H1 (cell line): ENCODE results near the gene SPR. TPM values are rescaled to one million over a fixed set of nuclear protein-coding genes. Genes with fewer than 3 reads are reported as not detected.

Experiments
- CTCF ChIA-PET: fragments of 300-600 bp; sonication (Branson Sonifier 250); formaldehyde crosslinking; loops from one replicate; lab custom pipeline; 2021; ENCODE audit not compliant: partially characterized antibody; lab: Charles Lee
- POLR2A ChIA-PET: fragments of 300-600 bp; sonication (Branson Sonifier 250); formaldehyde crosslinking; loops from one replicate; lab custom pipeline; 2021; ENCODE audit warnings: inconsistent platforms; ENCODE audit not compliant: partially characterized antibody; lab: Charles Lee
- DNase-seq, 2 experiments: peaks; one replicate each; pipeline versions ENCODE4 v3.0.0 to v3.0.0-alpha.2; 2010 to 2022; ENCODE audit warnings: low spot score in 2 of 2, low read depth in 1 of 2, mixed read lengths in 1 of 2
- FAIRE-seq: peaks from 2 replicates; lab custom pipeline; 2011; peaks lifted over from hg19 to GRCh38; lab: Jason Lieb, UNC
- H2AFZ ChIP-seq: 2 replicates; pipeline ENCODE4 v1.8.1; 2012; ENCODE audit warnings: low read length, inconsistent platforms
- H2AK5ac ChIP-seq: 2 replicates; pipeline ENCODE4 v1.6.1; 2013; ENCODE audit warnings: low read depth, low read length
- H2BK120ac ChIP-seq: replicated peaks from 2 replicates; pipeline ENCODE3; 2013; ENCODE audit warnings: low read depth, low read length, inconsistent platforms
- H2BK12ac ChIP-seq: 2 replicates; pipeline ENCODE4 v1.6.1; 2013; ENCODE audit warnings: low read depth, low read length
- H2BK15ac ChIP-seq: 2 replicates; pipeline ENCODE4 v1.6.1; 2013; ENCODE audit warnings: low read length
- H2BK20ac ChIP-seq: 2 replicates; pipeline ENCODE4 v1.6.1; 2013; ENCODE audit warnings: low read length
- H2BK5ac ChIP-seq: 2 replicates; pipeline ENCODE4 v1.6.1; 2013; ENCODE audit warnings: low read depth, low read length
- H3K14ac ChIP-seq: 2 replicates; pipeline ENCODE4 v1.6.1; 2013; ENCODE audit warnings: inconsistent platforms; ENCODE audit not compliant: insufficient read length
- H3K18ac ChIP-seq: 2 replicates; pipeline ENCODE4 v1.6.1; 2013; ENCODE audit warnings: low read length; ENCODE audit errors: extremely low read depth
- H3K23ac ChIP-seq: 2 replicates; pipeline ENCODE4 v1.6.1; 2013; ENCODE audit warnings: inconsistent platforms; ENCODE audit not compliant: insufficient read length
- H3K23me2 ChIP-seq: 2 replicates; pipeline ENCODE4 v1.6.1; 2013; ENCODE audit warnings: low read depth, low read length
- H3K27ac ChIP-seq: 2 replicates; pipeline ENCODE4 v1.6.1; 2011; ENCODE audit warnings: low read depth, low read length, inconsistent platforms
- H3K27me3 ChIP-seq, 4 experiments: replicated peaks in 1 of 4; 1 replicate in 1 of 4; 2 replicates in 3 of 4; pipeline versions ENCODE4 v1.6.1 to v1.8.1; 2011 to 2013; ENCODE audit warnings: low read length in 3 of 4, mild to moderate bottlenecking in 3 of 4, inconsistent platforms in 2 of 4, mixed read lengths in 2 of 4, moderate library complexity in 1 of 4; ENCODE audit not compliant: control insufficient read depth in 3 of 4, insufficient read depth in 3 of 4; ENCODE audit errors: extremely low read depth in 1 of 4
- H3K36me3 ChIP-seq, 4 experiments: 2 replicates each; pipeline versions ENCODE4 v1.6.1 to v1.8.1; 2011 to 2013; ENCODE audit warnings: mild to moderate bottlenecking in 4 of 4, low read length in 3 of 4, moderate library complexity in 2 of 4, control low read depth in 1 of 4, inconsistent platforms in 1 of 4; ENCODE audit not compliant: insufficient read depth in 4 of 4, control insufficient read depth in 2 of 4
- H3K4ac ChIP-seq: replicated peaks from 2 replicates; pipeline ENCODE3; 2013; ENCODE audit warnings: low read length, low read depth, mixed read lengths, inconsistent platforms; ENCODE audit not compliant: insufficient read length
- H3K4me1 ChIP-seq, 4 experiments: replicated peaks in 1 of 4; 1 replicate in 1 of 4; 2 replicates in 3 of 4; pipeline versions ENCODE4 v1.6.1 to v1.8.1; 2011 to 2013; ENCODE audit warnings: low read length in 3 of 4, inconsistent platforms in 2 of 4, mixed read lengths in 1 of 4; ENCODE audit not compliant: insufficient read depth in 4 of 4, control insufficient read depth in 3 of 4
- H3K4me2 ChIP-seq, 2 experiments: 2 replicates each; pipeline versions ENCODE4 v1.6.1 to v1.8.1; 2011 to 2013; ENCODE audit warnings: low read depth in 2 of 2, low read length in 2 of 2, control low read depth in 1 of 2, inconsistent platforms in 1 of 2, mild to moderate bottlenecking in 1 of 2; ENCODE audit not compliant: insufficient read depth in 1 of 2
- H3K4me3 ChIP-seq, 4 experiments: fragments of 200-600, 300-600 bp in 1 of 4; sonication (generic), shearing (Covaris generic), sonication (Bioruptor Twin) in 1 of 4; 2 replicates each; pipeline versions ENCODE4 v1.5.1 to v1.8.1; 2011 to 2016; ENCODE audit warnings: low read length in 4 of 4, low read depth in 3 of 4, control low read depth in 2 of 4, inconsistent platforms in 2 of 4, mild to moderate bottlenecking in 2 of 4, mixed read lengths in 1 of 4, moderate library complexity in 1 of 4; ENCODE audit not compliant: insufficient read depth in 2 of 4; ENCODE audit errors: extremely low read depth in 1 of 4
- H3K56ac ChIP-seq: replicated peaks from 2 replicates; pipeline ENCODE3; 2013; ENCODE audit warnings: low read depth, mild to moderate bottlenecking, mixed read lengths, low read length, inconsistent platforms; ENCODE audit not compliant: insufficient read length
- H3K79me1 ChIP-seq: 2 replicates; pipeline ENCODE4 v1.6.1; 2013; ENCODE audit warnings: low read depth, low read length, control low read depth
- H3K79me2 ChIP-seq, 2 experiments: 2 replicates each; pipeline versions ENCODE4 v1.6.1 to v1.8.1; 2012 to 2013; ENCODE audit warnings: low read length in 2 of 2, mild to moderate bottlenecking in 2 of 2, inconsistent platforms in 1 of 2; ENCODE audit not compliant: insufficient read depth in 2 of 2, control insufficient read depth in 1 of 2
- H3K9ac ChIP-seq, 4 experiments: replicated peaks in 1 of 4; 1 replicate in 1 of 4; 2 replicates in 3 of 4; pipeline versions ENCODE4 v1.6.1 to v1.8.1; 2011 to 2013; ENCODE audit warnings: low read depth in 3 of 4, low read length in 3 of 4, control low read depth in 2 of 4, mild to moderate bottlenecking in 2 of 4, moderate library complexity in 2 of 4, inconsistent platforms in 1 of 4; ENCODE audit errors: extremely low read depth in 1 of 4
- H3K9me3 ChIP-seq, 2 experiments: 2 replicates each; pipeline versions ENCODE4 v1.6.1 to v1.8.1; 2012 to 2013; ENCODE audit warnings: mild to moderate bottlenecking in 2 of 2, moderate library complexity in 2 of 2, control low read depth in 1 of 2, inconsistent platforms in 1 of 2, low read depth in 1 of 2, low read length in 1 of 2, mixed read lengths in 1 of 2; ENCODE audit not compliant: insufficient read depth in 2 of 2
- H4K20me1 ChIP-seq, 2 experiments: replicated peaks in 1 of 2; 2 replicates each; pipeline versions ENCODE3 to v1.8.1; 2011 to 2013; ENCODE audit warnings: inconsistent platforms in 2 of 2, low read length in 2 of 2, mild to moderate bottlenecking in 1 of 2; ENCODE audit not compliant: insufficient read depth in 2 of 2, control insufficient read depth in 1 of 2
- H4K5ac ChIP-seq: 2 replicates; pipeline ENCODE4 v1.6.1; 2013; ENCODE audit warnings: low read length, low read depth, mixed read lengths, inconsistent platforms; ENCODE audit not compliant: insufficient read length
- H4K8ac ChIP-seq: 2 replicates; pipeline ENCODE4 v1.8.0; 2013; ENCODE audit warnings: mild to moderate bottlenecking, moderate library complexity, low read length, inconsistent platforms; ENCODE audit not compliant: insufficient read depth; ENCODE audit errors: extremely low read depth
- H4K91ac ChIP-seq: replicated peaks from 2 replicates; pipeline ENCODE3; 2013; ENCODE audit warnings: low read length, mixed read lengths, inconsistent platforms; ENCODE audit not compliant: insufficient read length
- BCL11A ChIP-seq, 2 experiments: IDR thresholded peaks; one replicate each; pipeline ENCODE4 v1.6.1; 2011; ENCODE audit warnings: low read depth in 2 of 2, low read length in 2 of 2, mild to moderate bottlenecking in 2 of 2
- BRCA1 ChIP-seq: IDR thresholded peaks from 2 replicates; pipeline ENCODE4 v1.6.1; 2012; ENCODE audit warnings: low read depth, low read length, improper control_type of control experiment
- CHD1 ChIP-seq: IDR thresholded peaks from 2 replicates; pipeline ENCODE4 v1.6.1; 2012; ENCODE audit warnings: low read depth, low read length, improper control_type of control experiment
- CREB1 ChIP-seq: IDR thresholded peaks from 2 replicates; pipeline ENCODE4 v1.6.1; 2012; ENCODE audit warnings: inconsistent platforms
- EGR1 ChIP-seq: IDR thresholded peaks from 2 replicates; pipeline ENCODE4 v1.6.1; 2011; ENCODE audit warnings: low read depth, low read length, borderline replicate concordance
- EZH2 ChIP-seq: fragments of 200-600 bp; sonication (generic); IDR thresholded peaks from 2 replicates; pipeline ENCODE4 v1.7.1; 2012; ENCODE audit warnings: low read depth, mild to moderate bottlenecking, moderate library complexity, low read length, inconsistent platforms; ENCODE audit not compliant: severe bottlenecking
- MAX ChIP-seq: IDR thresholded peaks from 2 replicates; pipeline ENCODE4 v1.6.1; 2012; ENCODE audit warnings: inconsistent platforms
- SIN3A ChIP-seq, 2 experiments: IDR thresholded peaks in 1 of 2; conservative IDR thresholded peaks in 1 of 2; 2 replicates each; pipeline ENCODE4 v1.6.1; 2011 to 2012; ENCODE audit warnings: low read length in 2 of 2, improper control_type of control experiment in 1 of 2, low read depth in 1 of 2, mild to moderate bottlenecking in 1 of 2
- SRF ChIP-seq: IDR thresholded peaks from 2 replicates; pipeline ENCODE4 v1.6.1; 2011; ENCODE audit warnings: mild to moderate bottlenecking, low read depth, low read length, moderate library complexity
- TBP ChIP-seq: IDR thresholded peaks from 2 replicates; pipeline ENCODE4 v1.6.1; 2011; ENCODE audit warnings: low read depth, low read length, improper control_type of control experiment
- WGBS, 2 experiments: shearing (Covaris generic) in 1 of 2; methylation state at CpG; one replicate each; pipeline versions ENCODE4 v1.1.6 to v1.1.7; 2013 to 2015; ENCODE audit warnings: low lambda C conversion rate in 2 of 2, mixed read lengths in 2 of 2, inconsistent platforms in 1 of 2, low coverage in 1 of 2, missing lambda C conversion rate in 1 of 2; ENCODE audit not compliant: insufficient replicate concordance in 2 of 2, insufficient coverage in 1 of 2, insufficient read length in 1 of 2; ENCODE audit errors: extremely low coverage in 1 of 2, missing lambda C conversion rate in 1 of 2; 5-methylcytosine and 5-hydroxymethylcytosine counted together
- polyA plus RNA-seq, 7 experiments: library from polyadenylated mRNA; depleted of rRNA in 3 of 7; stranded (reverse) in 5 of 7; unstranded in 2 of 7; fragments of >200 nt in 5 of 7; fragments of 200-250 nt in 2 of 7; gene quantifications; 1 replicate in 5 of 7; 2 replicates in 1 of 7; 4 replicates in 1 of 7; pipeline versions ENCODE4 v1.2.1 to v1.2.3, GENCODE V29; 2011 to 2013; ENCODE audit warnings: missing spikeins in 2 of 7, mixed read lengths in 2 of 7
- total RNA-seq: library from RNA; stranded (reverse); fragmentation: NEBNext Ultra II Directional; extraction: Animal tissue kit (Norgen Biotek cat#: 25700); gene quantifications from 2 replicates; pipeline ENCODE4 v1.2.1, GENCODE V29; 2021

SPR gene
- total and polyA plus RNA-seq, 2 of the 8 experiments (the other 6 are each of a cell fraction or from before 2014, with no cell fraction given) = 4.5 to 11.5 TPM

GRCh38 chr2:72919414-72920317, 32.5 kb downstream of the SPR start:
- WGBS, 2 experiments = 2% methylated on average over 48 of the region's 48 CpGs; no CpG with 5 or more reads in 1 of the 2 experiments
- peak overlapping the region; percentile 21 to 70 (median 51); a peak in 7 of 8 replicates for H3K4me3 ChIP-seq
- H2BK5ac ChIP-seq = no peak overlapping the region
- no peaks in the 10 kb centered on the region for H3K79me1 ChIP-seq
- H3K9me3 ChIP-seq = peaks cover 0 to 4% of the 10 kb centered on the region in 2 experiments; a peak in 1 of 4 replicates
- H4K8ac ChIP-seq = no peak overlapping the region; the same call in 1 of the 2 replicates
- no peak overlapping the region for H4K91ac ChIP-seq
- peaks cover 89 to 96% (median 93%) of the 10 kb centered on the region in 4 experiments for H3K27me3 ChIP-seq
- H2BK15ac ChIP-seq = no peak overlapping the region; the same call in 1 of the 2 replicates
- no peak overlapping the region for H2AFZ ChIP-seq
- H3K9ac ChIP-seq = no peak overlapping the region
- no peak overlapping the region for H3K27ac ChIP-seq
- no peak overlapping the region for H3K4ac ChIP-seq
- H3K23me2 ChIP-seq = peaks cover 30% of the 10 kb centered on the region; the same call in 1 of the 2 replicates
- no peak overlapping the region for H2AK5ac ChIP-seq
- H4K20me1 ChIP-seq = peaks cover 17 to 21% of the 10 kb centered on the region in 2 experiments
- peaks cover 9 to 49% (median 26%) of the 10 kb centered on the region in 4 experiments for H3K4me1 ChIP-seq
- FAIRE-seq (no peak), DNase-seq (peak in 1 of 2 experiments; percentile 75)
- H3K56ac ChIP-seq = no peak overlapping the region
- no peak overlapping the region for H3K14ac ChIP-seq
- H3K23ac ChIP-seq = no peak overlapping the region
- peaks cover 0 to 8% (median 0%) of the 10 kb centered on the region in 4 experiments; a peak in 1 of 8 replicates for H3K36me3 ChIP-seq
- H2BK12ac ChIP-seq = 0 out of 2 replicates have a peak overlapping the region, but pooled peaks have one; percentile 5
- ChIA-PET CTCF (interaction anchor here (0.6 to 24.3 kb wide), 6 partner anchors 16 to 774 kb away, joined by 3 to 497 read pairs (median 4); partner anchors contain the start of gene SPR), POLR2A (interaction anchor here (0.7 to 1.9 kb wide), 4 partner anchors 20 to 57 kb away, joined by 3 to 9 read pairs (median 3); no protein-coding TSS in a partner anchor)
- no peak overlapping the region; the same call in 1 of the 2 replicates for H3K18ac ChIP-seq
- H4K5ac ChIP-seq = no peak overlapping the region
- H2BK20ac ChIP-seq = no peak overlapping the region; the same call in 1 of the 2 replicates
- H3K4me2 ChIP-seq = peak overlapping the region; percentile 84 to 97
- peak overlapping the region; percentile 82 for H2BK120ac ChIP-seq
- no peaks in the 10 kb centered on the region for H3K79me2 ChIP-seq
- TF ChIP-seq CREB1 (no peak), BCL11A (IDR thresholded peaks at IDR 0.05; ENCODE audit: low read depth in 2 of 2, low read length in 2 of 2) (no peak), EZH2 (no peak), SRF (no peak), EGR1 (no peak), CHD1 (no peak), MAX (0 out of 2 replicates have a peak, but pooled peaks have one; percentile 2), SIN3A (conservative IDR thresholded peaks at IDR 0.05 in 1 of 2, IDR thresholded peaks at IDR 0.05 in 1 of 2; ENCODE audit: low read depth in 1 of 2, low read length in 2 of 2) (0 out of 4 replicates have a peak, but pooled peaks of 1 of the 2 experiments have one; percentile 6), BRCA1 (no peak), TBP (no peak)
